ENCODE results near the gene PTS. TPM values are rescaled to one million over a fixed set of nuclear protein-coding genes. Genes with fewer than 3 reads are reported as not detected.

PTS gene
- total RNA-seq, 1 donor from 2014 or later, result 24.5 TPM

DNA sequence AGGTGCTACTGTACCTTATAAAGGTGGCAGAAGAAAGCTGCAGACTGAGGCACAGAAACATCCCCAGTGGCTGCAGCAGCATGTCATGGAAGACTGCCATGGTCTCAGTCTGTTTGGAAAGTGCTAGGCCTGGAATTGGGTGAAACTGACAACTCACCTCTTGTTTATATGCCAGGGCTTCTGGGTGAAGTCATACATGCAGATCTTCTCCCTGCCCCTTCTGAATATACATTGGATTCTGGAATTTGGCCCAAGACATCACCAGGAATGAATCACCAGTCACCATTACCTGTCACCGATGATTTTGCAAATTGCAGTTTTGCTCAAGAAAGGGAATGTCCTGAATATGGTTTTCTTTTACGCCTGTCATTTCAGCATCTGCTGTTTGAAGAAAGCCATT lies 34.3 kb downstream of the PTS start, which contains the start of gene PLET1:
TSS of gene PLET1 (minus strand) at position 371 of the 400 bp plus-strand sequence. CDS start at position 100, 271 bp downstream.
- no peak for DNase-seq (ENCODE audit: extremely low read depth, low read depth, low spot score)

DNA sequence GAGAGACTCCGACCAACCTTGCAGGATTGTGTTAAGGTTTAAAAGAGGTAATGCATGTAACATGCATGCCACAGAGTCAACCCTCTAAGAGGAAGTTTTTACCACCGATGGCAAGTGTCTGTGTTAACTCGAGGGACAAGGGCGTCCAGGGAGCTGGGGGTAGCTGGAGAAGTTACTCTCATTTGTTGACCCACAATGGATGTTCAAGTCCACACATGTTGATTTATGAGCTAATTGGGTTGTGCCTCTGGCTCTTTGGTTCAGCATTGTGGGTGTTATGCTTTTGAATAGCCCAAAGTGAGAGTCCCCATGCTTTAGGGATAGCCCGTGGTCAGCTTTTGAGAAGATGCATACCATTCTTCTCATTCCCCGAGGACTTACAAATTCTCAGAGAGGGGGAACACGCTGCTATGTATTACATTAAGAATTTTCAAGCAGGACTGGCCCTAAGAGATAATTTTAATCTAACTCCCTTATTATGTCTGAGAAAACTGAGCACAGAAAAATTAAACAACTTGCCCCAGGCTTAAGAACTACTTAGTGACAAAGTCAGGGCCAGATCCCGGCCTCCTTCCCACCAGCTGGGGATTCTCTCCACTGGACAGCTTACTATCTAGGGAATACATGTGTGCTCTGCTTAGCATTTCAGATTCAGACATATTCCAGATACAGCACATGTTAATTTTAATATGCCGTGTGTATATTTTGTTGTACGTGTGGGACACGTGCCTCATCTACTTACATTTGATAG lies 39.6 kb downstream of the PTS start:
- DNase-seq (ENCODE audit: extremely low read depth, low read depth, low spot score), result no peak

DNA sequence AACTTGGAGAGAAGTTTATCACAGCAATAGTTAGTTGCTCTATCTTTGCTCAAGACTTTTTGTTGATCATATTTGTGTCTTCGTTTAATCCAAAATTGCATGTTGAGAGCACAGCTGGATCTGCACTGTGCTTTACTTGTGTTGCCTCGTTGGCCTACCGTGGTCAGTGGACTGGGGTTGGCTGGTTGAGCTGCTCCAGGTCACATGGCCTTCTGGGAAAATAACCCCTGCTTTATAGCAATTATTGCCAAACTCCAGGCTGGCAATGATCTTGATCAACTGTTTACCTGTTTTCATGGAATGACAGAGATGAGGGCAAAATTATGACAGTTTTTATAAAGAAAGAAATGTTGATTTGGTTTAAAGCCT lies 40.2 kb downstream of the PTS start:
- DNase-seq (ENCODE audit: extremely low read depth, low read depth, low spot score), result no peak

DNA sequence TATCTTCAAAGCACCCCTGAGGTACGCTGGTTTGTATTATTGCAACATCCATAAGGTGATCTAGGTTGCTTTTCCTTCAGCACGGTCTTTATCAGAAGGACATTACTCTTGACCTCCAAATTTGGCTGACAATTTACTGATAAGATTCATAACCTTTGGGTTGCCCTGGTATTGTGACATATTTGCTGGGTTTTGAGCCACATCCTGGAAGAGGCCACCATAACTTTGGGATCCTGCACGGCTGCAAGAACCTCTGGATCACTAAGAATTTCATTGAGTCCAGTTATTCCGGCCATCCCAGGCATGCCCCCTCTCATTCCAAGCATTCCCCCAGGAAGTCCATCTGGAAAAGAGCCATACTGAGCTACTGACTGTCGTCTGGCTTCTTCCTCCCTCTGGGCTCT lies 41.0 kb downstream of the PTS start:
- DNase-seq (ENCODE audit: extremely low read depth, low read depth, low spot score), result no peak

DNA sequence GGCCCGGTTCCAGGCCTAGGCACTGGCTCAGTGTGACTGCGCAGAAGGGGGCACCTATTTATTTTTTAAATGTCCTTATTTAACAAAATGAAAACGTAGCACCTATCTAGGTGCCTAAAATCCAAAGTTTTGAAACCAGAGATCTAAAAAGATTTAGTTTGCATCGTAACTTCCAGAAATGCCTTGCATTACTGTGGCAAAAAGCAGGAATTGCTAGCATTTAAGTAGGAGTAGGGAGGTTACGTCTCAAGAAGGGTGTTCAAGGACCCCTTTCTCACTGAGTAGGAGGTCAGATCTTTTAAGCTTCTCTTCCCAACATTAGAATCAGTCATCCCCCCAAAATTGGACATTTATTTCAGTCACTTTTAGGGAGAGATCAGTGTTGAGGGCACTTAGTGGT lies 42.2 kb downstream of the PTS start:
- DNase-seq (ENCODE audit: extremely low read depth, low read depth, low spot score), result no peak

DNA sequence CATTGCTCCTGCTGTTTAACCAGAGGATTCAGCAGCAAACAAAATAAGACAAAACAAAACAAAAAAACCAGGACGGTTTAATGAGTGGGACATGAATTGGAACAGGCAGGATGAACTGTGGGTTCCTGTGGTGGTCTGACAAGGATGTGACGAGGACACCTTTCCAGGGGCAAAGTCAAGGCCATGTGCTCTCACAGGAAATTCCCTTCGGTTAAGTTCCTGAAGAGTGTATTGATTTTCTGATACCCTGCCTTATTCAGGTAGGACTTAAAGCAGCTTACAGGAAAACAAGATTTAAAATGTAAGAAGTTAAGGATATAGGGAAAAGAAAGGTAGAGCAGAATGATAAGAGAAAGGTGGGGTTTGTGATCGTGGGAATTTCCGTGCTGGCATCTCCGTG lies 42.9 kb downstream of the PTS start:
- DNase-seq (ENCODE audit: extremely low read depth, low read depth, low spot score), result no peak

DNA sequence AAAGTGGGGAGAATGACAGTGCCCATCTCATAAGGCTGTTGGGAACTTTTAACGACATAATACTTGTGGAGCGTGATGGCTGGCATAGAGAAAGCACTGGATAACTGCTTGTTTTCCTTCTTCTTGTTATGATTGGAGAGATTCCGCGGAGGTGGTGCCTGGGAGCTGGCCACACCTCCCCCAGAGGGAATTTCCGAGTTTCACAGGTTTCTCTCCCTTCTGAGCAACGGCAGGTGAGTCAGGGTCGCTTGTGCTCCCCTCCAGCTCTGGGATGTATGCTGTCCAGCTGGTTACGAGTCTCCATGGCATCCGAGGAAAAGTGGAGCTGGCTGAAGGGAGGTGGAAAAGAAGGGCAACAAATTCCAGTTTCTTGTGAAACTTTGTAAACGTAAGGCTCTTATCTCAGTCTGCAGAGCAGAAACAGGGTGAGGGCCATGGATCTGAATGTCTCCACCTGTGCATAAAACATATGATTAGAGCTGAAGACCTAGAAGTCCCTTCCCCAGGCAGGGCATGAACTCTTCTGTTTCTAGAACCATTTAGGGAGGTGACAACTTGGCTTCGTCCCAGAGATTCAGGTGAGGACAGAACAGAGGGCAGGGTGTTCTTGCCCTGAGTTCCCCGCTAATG lies 44.4 kb downstream of the PTS start:
- DNase-seq (ENCODE audit: extremely low read depth, low read depth, low spot score), result no peak

DNA sequence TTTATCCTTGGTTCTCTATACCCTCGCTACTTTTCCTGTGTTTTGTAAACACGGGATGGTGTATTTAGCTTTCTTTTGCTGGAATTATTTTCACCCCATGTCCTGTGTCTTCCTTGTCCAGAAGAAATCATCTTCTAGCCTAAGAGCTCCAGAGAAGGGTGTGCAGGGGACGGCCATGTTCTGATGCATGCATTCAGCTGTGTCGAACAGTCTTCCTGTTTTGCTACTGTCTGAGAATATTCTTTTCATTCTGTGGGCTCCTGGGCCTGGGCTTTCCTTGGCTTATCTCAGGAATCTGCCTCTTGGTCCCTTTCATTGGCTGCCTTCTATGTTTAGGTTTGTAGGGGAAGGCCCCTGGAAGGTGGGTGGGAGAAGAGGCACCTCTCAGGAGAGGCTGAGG lies 45.0 kb downstream of the PTS start:
- DNase-seq (ENCODE audit: extremely low read depth, low read depth, low spot score), result no peak

DNA sequence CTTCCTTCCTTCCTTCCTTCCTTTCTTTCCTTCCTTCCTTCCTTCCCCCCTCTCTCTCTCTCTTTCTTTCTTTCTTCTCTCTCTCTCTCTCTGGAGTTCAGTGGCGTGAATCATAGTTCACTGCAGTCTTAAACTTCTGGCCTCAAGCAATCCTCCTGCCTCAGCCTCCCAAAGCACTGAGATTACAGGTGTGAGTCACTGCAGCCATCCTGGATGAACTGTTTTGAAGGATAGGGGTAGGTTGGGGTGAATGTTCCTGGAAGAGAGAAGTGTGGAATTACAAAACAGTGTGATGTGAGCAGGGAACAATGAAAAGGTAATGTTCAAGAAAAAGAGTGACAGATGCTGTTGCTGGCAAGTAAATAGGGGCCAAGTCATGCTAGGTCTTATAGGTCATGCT lies 46.8 kb downstream of the PTS start:
- DNase-seq (ENCODE audit: extremely low read depth, low read depth, low spot score), result no peak

DNA sequence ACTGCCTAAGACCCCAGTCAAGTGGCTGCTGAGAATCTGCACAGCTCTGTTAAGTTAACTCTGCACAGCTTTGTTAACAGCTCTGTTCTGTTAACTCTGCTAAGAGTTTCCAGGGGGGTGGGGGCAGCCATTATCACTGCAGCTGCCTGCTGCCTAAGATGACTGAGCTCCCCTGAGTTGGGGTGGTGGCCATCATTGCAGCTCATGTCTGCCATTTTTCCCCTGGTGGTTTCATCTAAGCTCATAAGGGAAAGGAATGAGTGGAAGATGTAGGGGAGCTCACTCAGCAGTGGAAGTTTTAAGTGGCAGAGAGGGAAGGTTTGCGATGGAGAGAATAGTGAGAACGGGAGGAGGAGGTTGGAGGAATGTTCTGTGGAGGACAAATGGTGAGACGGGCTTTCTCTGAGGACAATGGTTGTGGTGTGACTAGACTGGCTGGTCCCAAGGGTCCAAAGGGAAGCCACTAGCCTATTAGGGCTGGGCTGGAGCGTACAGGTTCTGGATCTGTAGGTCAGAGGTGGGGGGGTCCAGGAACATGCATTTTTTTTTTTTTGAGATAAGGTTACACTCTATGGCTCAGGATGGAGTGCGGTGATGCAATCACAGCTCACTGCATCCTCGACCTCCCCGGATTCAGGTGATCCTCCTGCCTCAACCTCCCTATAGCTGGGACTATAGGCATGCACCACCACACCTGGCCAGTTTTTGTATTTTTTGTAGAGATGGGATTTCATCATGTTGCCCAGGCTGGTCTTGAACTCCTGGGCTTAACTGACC lies 48.0 kb downstream of the PTS start:
- no peak for DNase-seq (ENCODE audit: extremely low read depth, low read depth, low spot score)

DNA sequence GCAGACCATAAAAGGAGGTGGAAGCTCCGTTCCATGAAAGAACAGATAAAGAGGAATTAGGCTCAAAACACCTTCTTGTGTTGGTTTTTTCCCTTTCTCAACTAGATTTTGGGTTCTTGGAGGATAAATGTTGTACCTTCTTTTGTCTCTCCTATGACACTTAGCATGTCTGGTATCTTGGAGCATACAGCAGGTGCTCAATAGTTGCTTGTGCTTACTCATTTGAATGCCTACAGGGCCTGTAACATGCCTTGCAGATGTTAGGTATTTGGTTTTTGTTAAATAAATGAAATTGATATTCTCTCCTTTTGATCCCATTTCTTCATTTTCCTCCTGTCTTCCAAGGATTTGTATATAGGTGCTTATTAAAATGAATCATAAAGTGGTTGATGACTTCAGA lies 50.8 kb downstream of the PTS start:
- DNase-seq (ENCODE audit: extremely low read depth, low read depth, low spot score), result no peak

DNA sequence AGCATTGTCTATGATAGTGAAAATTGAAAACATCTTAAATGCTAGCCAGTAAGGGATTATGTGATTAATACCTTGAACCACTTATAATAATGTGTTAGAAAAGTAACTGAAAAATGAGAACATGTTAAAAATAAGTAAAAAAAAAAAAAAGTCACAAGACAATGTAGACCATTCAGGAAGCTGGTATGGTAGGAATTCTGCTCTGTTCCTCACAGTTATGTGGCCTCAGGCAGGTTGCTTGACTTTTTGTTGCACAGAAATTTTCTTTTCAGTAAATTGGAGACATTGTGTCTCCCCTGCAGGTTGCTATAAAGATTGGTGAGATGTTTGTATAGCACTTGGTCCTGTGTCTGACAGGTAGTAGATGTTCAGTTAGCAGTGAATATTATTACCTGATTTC lies 51.7 kb downstream of the PTS start:
- DNase-seq (ENCODE audit: extremely low read depth, low read depth, low spot score), result no peak

DNA sequence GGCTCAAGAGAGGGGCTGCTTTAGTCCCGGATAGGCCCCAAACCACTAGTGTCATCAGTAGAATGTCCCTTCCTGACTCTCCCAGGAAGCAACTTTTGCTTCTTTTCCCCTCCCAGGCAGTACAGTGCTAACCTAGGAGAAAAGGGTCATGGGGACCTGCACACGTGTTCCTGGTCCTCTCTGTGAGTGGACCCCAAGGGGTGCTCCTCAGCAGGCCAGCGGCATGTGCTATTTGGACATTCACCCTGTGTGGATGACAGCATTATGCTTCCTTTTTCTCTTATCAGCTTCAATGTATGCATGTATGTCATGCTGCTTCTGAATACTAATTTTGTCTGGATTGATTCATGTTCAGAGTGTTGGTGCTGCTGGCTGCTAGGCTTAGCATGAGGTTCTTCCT lies 52.6 kb downstream of the PTS start:
- no peak for DNase-seq (ENCODE audit: extremely low read depth, low read depth, low spot score)

DNA sequence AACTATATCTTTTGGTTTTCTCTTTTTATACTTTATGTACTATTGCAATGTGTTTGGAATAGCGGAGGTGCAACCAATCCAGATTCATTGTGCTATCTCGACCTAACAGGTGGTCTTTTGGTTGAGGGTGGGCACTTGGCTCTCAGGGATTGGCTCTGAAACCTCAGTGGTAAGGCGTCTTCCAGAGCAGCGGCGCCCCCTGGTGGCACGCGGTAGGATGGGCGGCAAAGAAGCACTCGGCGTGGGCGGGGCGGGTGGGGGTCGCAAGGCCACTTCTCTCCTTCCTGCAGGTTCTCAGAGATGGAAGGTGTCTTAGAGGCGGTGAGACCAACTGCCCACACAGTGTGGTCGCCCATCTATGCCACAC lies 53.7 kb downstream of the PTS start:
- DNase-seq (ENCODE audit: extremely low read depth, low read depth, low spot score), result no peak

DNA sequence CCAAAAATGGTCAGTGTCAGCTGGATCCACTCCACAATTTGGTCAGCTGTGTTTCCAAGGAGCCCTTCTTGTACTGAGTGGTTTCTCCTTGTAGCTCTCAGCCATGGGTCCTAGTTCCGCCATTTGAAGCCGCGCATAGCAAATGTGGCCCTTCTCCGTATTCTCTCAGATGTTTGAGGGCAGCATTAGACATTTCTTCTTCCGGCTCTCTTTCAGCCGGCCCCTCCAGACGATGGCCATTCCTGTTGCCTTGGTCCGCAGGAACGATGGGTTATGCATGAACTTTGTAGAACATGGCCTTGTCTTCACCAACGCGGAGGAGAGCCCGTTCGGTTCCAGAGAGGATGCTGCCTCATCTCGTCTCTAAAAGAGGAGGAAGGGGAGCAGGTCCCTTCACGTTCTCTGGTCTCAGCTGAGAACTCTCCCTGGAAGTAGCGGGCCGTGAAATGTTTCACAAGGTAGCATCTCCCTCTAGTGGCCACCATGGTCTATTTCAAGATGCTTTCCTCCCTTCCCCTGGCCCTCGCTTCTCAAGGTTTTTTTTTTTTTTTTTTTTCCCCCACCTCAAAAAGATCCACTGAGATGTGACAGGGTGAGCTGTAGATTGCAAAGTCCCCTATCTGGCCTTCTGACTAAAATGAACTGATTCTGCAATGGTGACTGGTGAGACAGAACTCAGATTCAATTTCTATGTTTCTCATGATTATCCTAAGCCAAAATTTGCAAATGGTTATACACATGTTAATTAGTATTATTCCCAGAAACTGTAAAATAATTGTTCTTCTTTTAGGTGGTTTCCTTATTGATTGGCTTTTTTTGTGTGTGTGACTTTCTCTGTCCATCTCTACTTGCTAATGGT lies 54.3 kb downstream of the PTS start:
- DNase-seq (ENCODE audit: extremely low read depth, low read depth, low spot score), result peak; percentile 51

DNA sequence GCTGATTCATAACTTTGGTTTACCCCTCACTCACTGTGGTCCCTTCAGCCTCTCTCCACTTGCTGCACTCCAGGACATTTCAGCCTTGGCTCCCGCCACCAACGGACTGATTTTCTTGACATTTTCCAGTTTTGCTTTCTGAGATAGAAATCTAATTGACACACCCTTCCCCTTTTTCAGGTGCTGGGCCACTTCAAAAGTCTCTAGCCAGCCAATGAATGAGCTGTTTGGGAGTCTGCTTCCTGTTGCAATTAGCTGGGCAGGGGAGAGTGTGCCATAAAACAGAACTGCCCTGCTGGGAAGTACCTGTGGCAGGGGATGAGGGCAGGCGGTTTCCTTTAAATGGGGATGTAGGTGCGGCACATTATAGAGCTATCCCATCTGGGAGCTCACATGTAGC lies 55.5 kb downstream of the PTS start:
- DNase-seq (ENCODE audit: extremely low read depth, low read depth, low spot score), result no peak

Other genes with a start within 250 kb of the PTS start
- gene DLAT, start 201.0 kb upstream of the PTS start, total RNA-seq, result 26.3 and 28.8 TPM in 2 replicates
- 0.41 and 1.5 TPM in 2 replicates for gene PIH1D2, start 152.4 kb upstream of the PTS start, total RNA-seq
- gene NKAPD1, start 152.1 kb upstream of the PTS start, total RNA-seq, result 10.5 and 14.4 TPM in 2 replicates
- 39.2 and 43.8 TPM in 2 replicates for gene TIMM8B, start 139.7 kb upstream of the PTS start, total RNA-seq
- 63.7 and 76.6 TPM in 2 replicates for gene SDHD, start 139.6 kb upstream of the PTS start, total RNA-seq
- 0.35 and 2.6 TPM in 2 replicates for gene IL18, start 62.3 kb upstream of the PTS start, total RNA-seq
- gene TEX12, start 59.1 kb upstream of the PTS start, total RNA-seq, result 0.23 TPM in 1 of 2 replicates, not detected in the other
- gene BCO2, start 50.9 kb upstream of the PTS start, total RNA-seq, result 1.3 and 1.9 TPM in 2 replicates
- gene PLET1, start 34.4 kb downstream of the PTS start, total RNA-seq, result not detected in 2 replicates

Data from glomerular endothelial cell (primary cell).